Fibroblast of lung (primary cell): Measurements from ENCODE around the gene GALNT8. TPM values are rescaled to one million over a fixed set of nuclear protein-coding genes. Genes with fewer than 3 reads are reported as not detected.

Experiments used
- DNase-seq, 2 donors: peaks; one replicate each; pipeline versions ENCODE4 v3.0.0 to v3.0.0-alpha.2; 2010; ENCODE audit warnings: low read depth in 2 of 2
- H2AFZ ChIP-seq: 2 replicates; pipeline ENCODE4 v1.5.1; 2012; ENCODE audit warnings: low read length, control low read depth, inconsistent platforms
- H3K27ac ChIP-seq: 2 replicates; pipeline ENCODE4 v1.5.1; 2011; ENCODE audit warnings: low read length, control low read depth; ENCODE audit not compliant: insufficient read depth
- H3K27me3 ChIP-seq: 2 replicates; pipeline ENCODE4 v1.5.1; 2011; ENCODE audit warnings: mild to moderate bottlenecking, low read length; ENCODE audit not compliant: control insufficient read depth, insufficient read depth
- H3K36me3 ChIP-seq: 2 replicates; pipeline ENCODE4 v1.5.1; 2011; ENCODE audit warnings: low read length; ENCODE audit not compliant: control insufficient read depth, insufficient read depth
- H3K4me1 ChIP-seq: 2 replicates; pipeline ENCODE4 v1.5.1; 2011; ENCODE audit warnings: low read length; ENCODE audit not compliant: control insufficient read depth, insufficient read depth; ENCODE audit errors: extremely low read depth
- H3K4me2 ChIP-seq: 2 replicates; pipeline ENCODE4 v1.5.1; 2011; ENCODE audit warnings: low read length, control low read depth; ENCODE audit not compliant: insufficient read depth; ENCODE audit errors: extremely low read depth
- H3K4me3 ChIP-seq, 4 experiments: fragments of 200-600 bp in 1 of 4; sonication (generic) in 1 of 4; replicated peaks in 1 of 4; 2 replicates each; pipeline ENCODE4 v1.5.1; 2011 to 2016; ENCODE audit warnings: low read length in 4 of 4, low read depth in 3 of 4, mild to moderate bottlenecking in 3 of 4, control low read depth in 2 of 4, inconsistent platforms in 1 of 4, mixed read lengths in 1 of 4; ENCODE audit not compliant: insufficient read depth in 1 of 4; ENCODE audit errors: control extremely low read depth in 1 of 4
- H3K79me2 ChIP-seq: 2 replicates; pipeline ENCODE4 v1.5.1; 2012; ENCODE audit warnings: mild to moderate bottlenecking, low read length, inconsistent platforms; ENCODE audit not compliant: control insufficient read depth, insufficient read depth
- H3K9ac ChIP-seq: 2 replicates; pipeline ENCODE4 v1.5.1; 2011; ENCODE audit warnings: mild to moderate bottlenecking, low read length, control low read depth; ENCODE audit not compliant: insufficient read depth
- H3K9me3 ChIP-seq: 2 replicates; pipeline ENCODE4 v1.5.1; 2012; ENCODE audit warnings: low read depth, low read length; ENCODE audit not compliant: control insufficient read depth, insufficient read depth
- H4K20me1 ChIP-seq: 2 replicates; pipeline ENCODE4 v1.5.1; 2011; ENCODE audit warnings: low read length; ENCODE audit not compliant: control insufficient read depth, insufficient read depth; ENCODE audit errors: extremely low read depth
- EZH2 ChIP-seq: IDR thresholded peaks from 2 replicates; pipeline ENCODE4 v1.5.1; 2012; ENCODE audit warnings: low read length, control low read depth, mild to moderate bottlenecking; ENCODE audit errors: missing control alignments
- polyA plus RNA-seq, 2 donors: library from polyadenylated mRNA; depleted of rRNA in 1 of 2; stranded (reverse) in 1 of 2; unstranded in 1 of 2; fragments of >200 nt; gene quantifications; 2 replicates each; pipeline ENCODE4 v1.2.1, GENCODE V29; 2011 to 2012; ENCODE audit warnings: missing spikeins in 1 of 2
- total RNA-seq: library from RNA; depleted of rRNA; stranded (reverse); fragments of >200 nt; gene quantifications from 2 replicates; pipeline ENCODE4 v1.2.1, GENCODE V29; 2014
- TF ChIP-seq, protein P1 (sequence below), 2 donors: IDR thresholded peaks in 1 of 2; conservative IDR thresholded peaks in 1 of 2; 1 replicate in 1 of 2; 2 replicates in 1 of 2; pipeline ENCODE4 v1.5.1; 2011 to 2012; ENCODE audit warnings: low read length in 2 of 2, control low read depth in 1 of 2, inconsistent platforms in 1 of 2, low read depth in 1 of 2, mild to moderate bottlenecking in 1 of 2

Gene GALNT8
- total and polyA plus RNA-seq, 2 donors (not counting 1 experiment from before 2014, with no cell fraction given) = under 0.01 TPM; not detected in 1

GRCh38 chr12:4779749-4780148 lies 59.5 kb downstream of the GALNT8 start:
- no peaks in the 10 kb centered on the region for H4K20me1 ChIP-seq
- TF ChIP-seq, protein P1, sequence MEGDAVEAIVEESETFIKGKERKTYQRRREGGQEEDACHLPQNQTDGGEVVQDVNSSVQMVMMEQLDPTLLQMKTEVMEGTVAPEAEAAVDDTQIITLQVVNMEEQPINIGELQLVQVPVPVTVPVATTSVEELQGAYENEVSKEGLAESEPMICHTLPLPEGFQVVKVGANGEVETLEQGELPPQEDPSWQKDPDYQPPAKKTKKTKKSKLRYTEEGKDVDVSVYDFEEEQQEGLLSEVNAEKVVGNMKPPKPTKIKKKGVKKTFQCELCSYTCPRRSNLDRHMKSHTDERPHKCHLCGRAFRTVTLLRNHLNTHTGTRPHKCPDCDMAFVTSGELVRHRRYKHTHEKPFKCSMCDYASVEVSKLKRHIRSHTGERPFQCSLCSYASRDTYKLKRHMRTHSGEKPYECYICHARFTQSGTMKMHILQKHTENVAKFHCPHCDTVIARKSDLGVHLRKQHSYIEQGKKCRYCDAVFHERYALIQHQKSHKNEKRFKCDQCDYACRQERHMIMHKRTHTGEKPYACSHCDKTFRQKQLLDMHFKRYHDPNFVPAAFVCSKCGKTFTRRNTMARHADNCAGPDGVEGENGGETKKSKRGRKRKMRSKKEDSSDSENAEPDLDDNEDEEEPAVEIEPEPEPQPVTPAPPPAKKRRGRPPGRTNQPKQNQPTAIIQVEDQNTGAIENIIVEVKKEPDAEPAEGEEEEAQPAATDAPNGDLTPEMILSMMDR (conservative IDR thresholded peaks at IDR 0.05 in 1 of 2, IDR thresholded peaks at IDR 0.05 in 1 of 2; ENCODE audit: low read depth in 1 of 2, low read length in 2 of 2) = no peak
- H3K27ac ChIP-seq = no peak overlapping the region
- H3K36me3 ChIP-seq = no peaks in the 10 kb centered on the region
- no peaks in the 10 kb centered on the region for H3K27me3 ChIP-seq
- no peak overlapping the region for H3K4me2 ChIP-seq
- H3K79me2 ChIP-seq = no peaks in the 10 kb centered on the region
- no peaks in the 10 kb centered on the region for H3K9me3 ChIP-seq
- no peak overlapping the region for H2AFZ ChIP-seq
- H3K4me3 ChIP-seq = no peak overlapping the region
- H3K9ac ChIP-seq = no peak overlapping the region
- H3K4me1 ChIP-seq = no peaks in the 10 kb centered on the region
- DNase-seq = no peak

GRCh38 chr12:4780641-4781611 lies 60.7 kb downstream of the GALNT8 start:
- no peak overlapping the region for H3K27ac ChIP-seq
- no peak for TF ChIP-seq EZH2
- TF ChIP-seq, protein P1 (conservative IDR thresholded peaks at IDR 0.05 in 1 of 2, IDR thresholded peaks at IDR 0.05 in 1 of 2; ENCODE audit: low read depth in 1 of 2, low read length in 2 of 2) = no peak
- no peak overlapping the region for H3K9ac ChIP-seq
- no peaks in the 10 kb centered on the region for H3K27me3 ChIP-seq
- no peak overlapping the region for H3K4me3 ChIP-seq
- H3K4me2 ChIP-seq = no peak overlapping the region
- H3K36me3 ChIP-seq = no peaks in the 10 kb centered on the region
- H2AFZ ChIP-seq = no peak overlapping the region
- no peaks in the 10 kb centered on the region for H4K20me1 ChIP-seq
- no peak for DNase-seq
- no peaks in the 10 kb centered on the region for H3K4me1 ChIP-seq
- no peaks in the 10 kb centered on the region for H3K9me3 ChIP-seq
- no peaks in the 10 kb centered on the region for H3K79me2 ChIP-seq

DNA sequence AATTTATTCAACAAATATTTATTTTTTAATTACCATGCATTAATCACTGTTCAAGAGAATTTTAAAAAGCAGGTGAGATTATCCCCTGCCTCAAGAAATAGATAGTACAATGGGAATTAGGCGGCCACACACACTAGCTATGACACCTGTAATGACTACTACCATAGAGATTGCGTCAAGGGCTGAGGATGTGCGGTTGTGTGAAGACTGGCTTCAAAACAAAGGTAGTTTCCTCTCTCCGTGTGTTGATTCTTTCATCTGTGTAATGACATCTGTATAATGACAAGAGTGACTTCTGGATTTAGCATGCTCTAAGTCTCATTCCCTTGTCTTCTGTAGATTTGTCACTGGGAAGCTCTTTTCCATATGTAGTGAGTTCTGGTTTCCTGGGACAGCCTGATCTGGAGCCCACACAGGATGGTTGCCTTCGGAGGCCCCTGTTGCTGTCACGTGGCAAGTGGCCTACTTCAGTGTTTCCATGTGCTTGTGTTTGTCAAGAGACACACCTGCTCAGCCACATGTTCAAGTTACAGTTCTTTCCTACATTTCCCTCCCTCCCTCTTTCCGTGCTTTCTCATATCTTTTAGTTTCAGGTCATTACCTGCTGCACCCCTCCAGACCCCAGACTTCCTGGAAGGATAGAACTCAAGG lies 64.3 kb downstream of the GALNT8 start:
- no peaks in the 10 kb centered on the region for H3K4me1 ChIP-seq
- H3K36me3 ChIP-seq = no peaks in the 10 kb centered on the region
- H3K9me3 ChIP-seq = no peaks in the 10 kb centered on the region
- H3K27ac ChIP-seq = no peak overlapping the region
- no peak overlapping the region for H3K4me2 ChIP-seq
- H3K27me3 ChIP-seq = no peaks in the 10 kb centered on the region
- H2AFZ ChIP-seq = no peak overlapping the region
- TF ChIP-seq, protein P1 (conservative IDR thresholded peaks at IDR 0.05 in 1 of 2, IDR thresholded peaks at IDR 0.05 in 1 of 2; ENCODE audit: low read depth in 1 of 2, low read length in 2 of 2) = no peak
- TF ChIP-seq EZH2 = no peak
- H3K4me3 ChIP-seq = no peak overlapping the region
- H3K9ac ChIP-seq = no peak overlapping the region
- no peaks in the 10 kb centered on the region for H4K20me1 ChIP-seq
- DNase-seq = no peak
- no peaks in the 10 kb centered on the region for H3K79me2 ChIP-seq
